Mucosa of stomach (tissue), 1 donor: Measurements from ENCODE around the gene LYSMD3.
"Not testable (repeated sequence)": the region's sequence is repeated elsewhere in the genome, so short reads cannot be mapped to it uniquely, and the experiment has no call there.

Source experiments
- H3K27me3 ChIP-seq: one replicate; pipeline ENCODE4 v1.7.0; 2013; ENCODE audit warnings: mild to moderate bottlenecking, low read length; ENCODE audit not compliant: control insufficient read depth, insufficient read depth
- H3K36me3 ChIP-seq: one replicate; pipeline ENCODE4 v1.7.0; 2013; ENCODE audit warnings: low read length; ENCODE audit not compliant: control insufficient read depth, insufficient read depth
- H3K4me1 ChIP-seq: one replicate; pipeline ENCODE4 v1.7.0; 2013; ENCODE audit warnings: mild to moderate bottlenecking, low read length; ENCODE audit not compliant: control insufficient read depth, insufficient read depth
- H3K4me3 ChIP-seq: one replicate; pipeline ENCODE4 v1.7.0; 2013; ENCODE audit warnings: low read length
- H3K9ac ChIP-seq: one replicate; pipeline ENCODE4 v1.7.0; 2013; ENCODE audit warnings: mild to moderate bottlenecking, low read length, moderate library complexity
- H3K9me3 ChIP-seq: one replicate; pipeline ENCODE4 v1.7.0; 2013; ENCODE audit warnings: mild to moderate bottlenecking, low read length, moderate library complexity; ENCODE audit not compliant: control insufficient read depth
- donor health status: Pancreatic carcinoma.

The LYSMD3 gene

GRCh38 chr5:90529194-90529938, at the start of gene LYSMD3:
LYSMD3 (minus strand) TSS chr5:90529584; CDS start chr5:90525289, 4,295 bp downstream.
- H3K9ac ChIP-seq: peak within 1 kb of the TSS; percentile 92
- H3K4me3 ChIP-seq: peak within 1 kb of the TSS; percentile 93
- H3K4me1 ChIP-seq: peaks cover 18% of the 10 kb centered on the region
- no peaks in the 10 kb centered on the region for H3K9me3 ChIP-seq
- H3K36me3 ChIP-seq: no peaks in the 10 kb centered on the region
- peaks cover 17% of the 10 kb centered on the region for H3K27me3 ChIP-seq

- not testable (repeated sequence) for H3K27me3 ChIP-seq, H3K4me1 ChIP-seq, H3K9ac ChIP-seq, H3K36me3 ChIP-seq, H3K9me3 ChIP-seq, H3K4me3 ChIP-seq
Measured at GRCh38 chr5:90576566-90576965, 47.2 kb upstream of the LYSMD3 start.

DNA sequence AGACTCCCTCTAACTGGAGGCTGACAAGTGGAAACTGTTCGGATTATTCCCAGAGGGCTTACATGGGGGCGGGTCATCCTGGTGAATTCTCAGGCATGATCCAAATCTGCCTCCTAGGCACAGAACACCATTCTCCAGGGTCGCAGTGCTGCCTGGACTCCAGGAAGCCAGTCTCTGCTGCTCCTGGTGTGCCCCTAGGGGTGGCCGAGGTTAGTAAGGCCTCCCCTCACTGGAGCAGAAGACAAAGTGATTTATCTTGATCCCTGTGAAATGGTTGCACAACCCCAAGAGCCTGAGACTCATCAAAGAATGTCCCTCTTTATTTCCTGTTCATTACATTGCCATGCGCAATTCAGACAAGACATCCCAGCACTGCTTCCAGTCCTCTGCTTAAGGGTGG, 46.3 kb upstream of the LYSMD3 start:
- H3K4me3 ChIP-seq: no peak overlapping the region
- no peaks in the 10 kb centered on the region for H3K4me1 ChIP-seq
- no peaks in the 10 kb centered on the region for H3K27me3 ChIP-seq
- H3K9ac ChIP-seq: no peak overlapping the region
- H3K36me3 ChIP-seq: no peaks in the 10 kb centered on the region
- H3K9me3 ChIP-seq: no peaks in the 10 kb centered on the region

DNA sequence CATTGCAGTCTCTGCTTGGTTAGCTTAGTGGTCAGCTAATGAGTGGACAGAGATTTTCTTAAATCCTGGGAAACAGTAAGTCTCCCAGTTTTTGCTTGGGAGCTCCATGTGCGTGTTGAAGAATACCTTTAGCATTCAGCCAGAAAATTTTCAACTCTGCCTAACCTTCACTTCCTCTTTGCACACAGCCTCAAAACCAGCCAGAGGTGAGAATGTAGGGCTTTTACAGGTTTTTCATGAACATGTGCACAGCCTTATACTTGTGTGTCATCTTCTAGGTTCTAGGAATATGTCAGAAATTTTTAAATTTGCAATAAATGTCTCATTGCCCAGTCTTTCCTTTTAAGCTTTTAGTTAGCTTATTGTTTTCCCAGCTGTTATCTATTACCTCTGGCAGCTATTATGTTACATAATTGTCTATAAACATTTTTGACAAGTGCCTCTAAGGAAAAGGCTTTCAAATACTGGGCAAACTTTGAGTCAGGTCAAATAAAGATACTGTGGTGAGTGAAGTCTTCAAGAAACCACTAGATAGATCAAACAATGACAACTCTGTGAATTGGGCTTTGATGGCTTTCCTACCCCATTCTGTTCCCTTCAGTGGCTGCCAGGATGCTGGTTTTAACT, 41.9 kb upstream of the LYSMD3 start:
- Histone ChIP-seq H3K4me1 (no peaks in the 10 kb centered on the region), H3K27me3 (peaks cover 3% of the 10 kb centered on the region), H3K4me3 (no peak overlapping the region), H3K9me3 (no peaks in the 10 kb centered on the region), H3K36me3 (no peaks in the 10 kb centered on the region), H3K9ac (no peak overlapping the region)

DNA sequence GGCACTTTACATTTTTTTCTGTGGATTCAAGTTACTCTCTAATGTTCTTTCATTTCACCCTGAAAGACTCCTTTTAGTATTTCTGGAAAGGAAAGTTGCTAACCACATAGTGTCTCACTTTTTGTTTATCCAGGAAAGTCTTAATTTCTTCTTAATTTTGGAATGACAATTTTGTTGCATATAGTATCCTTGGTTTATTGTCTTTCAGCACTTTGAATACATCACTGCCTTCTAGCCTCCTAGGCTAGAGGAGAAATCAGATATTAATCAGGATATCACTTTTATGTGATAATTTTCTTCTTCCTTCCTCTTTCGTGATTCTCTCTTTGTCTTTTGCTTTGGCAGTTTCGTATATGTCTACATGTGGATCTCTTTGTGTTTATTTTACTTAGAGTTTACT, 40.6 kb upstream of the LYSMD3 start:
- Histone ChIP-seq H3K27me3 (peaks cover 3% of the 10 kb centered on the region), H3K9me3 (no peaks in the 10 kb centered on the region), H3K4me1 (no peaks in the 10 kb centered on the region), H3K36me3 (no peaks in the 10 kb centered on the region), H3K4me3 (no peak overlapping the region), H3K9ac (no peak overlapping the region)

DNA sequence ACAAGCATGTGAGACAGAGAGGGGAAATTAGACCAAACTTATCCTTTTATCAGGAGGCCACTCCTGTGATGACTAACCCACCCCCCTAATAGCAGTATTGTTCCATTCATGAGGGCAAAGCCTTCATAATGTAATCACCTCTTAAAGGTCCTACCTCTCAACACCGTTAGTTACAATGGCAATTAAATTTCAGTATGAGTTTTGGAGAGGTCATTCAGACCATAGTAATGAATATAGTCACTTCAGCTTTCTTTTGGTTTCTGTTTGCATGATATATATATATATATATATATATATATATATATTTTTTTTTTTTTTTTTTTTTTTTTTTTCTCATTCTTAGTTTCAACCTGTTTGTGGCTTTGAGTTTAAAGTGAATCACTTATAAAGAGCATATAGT, 39.7 kb upstream of the LYSMD3 start:
- no peaks in the 10 kb centered on the region for H3K9me3 ChIP-seq
- no peaks in the 10 kb centered on the region for H3K4me1 ChIP-seq
- H3K4me3 ChIP-seq: no peak overlapping the region
- H3K27me3 ChIP-seq: peaks cover 3% of the 10 kb centered on the region
- no peak overlapping the region for H3K9ac ChIP-seq
- no peaks in the 10 kb centered on the region for H3K36me3 ChIP-seq

DNA sequence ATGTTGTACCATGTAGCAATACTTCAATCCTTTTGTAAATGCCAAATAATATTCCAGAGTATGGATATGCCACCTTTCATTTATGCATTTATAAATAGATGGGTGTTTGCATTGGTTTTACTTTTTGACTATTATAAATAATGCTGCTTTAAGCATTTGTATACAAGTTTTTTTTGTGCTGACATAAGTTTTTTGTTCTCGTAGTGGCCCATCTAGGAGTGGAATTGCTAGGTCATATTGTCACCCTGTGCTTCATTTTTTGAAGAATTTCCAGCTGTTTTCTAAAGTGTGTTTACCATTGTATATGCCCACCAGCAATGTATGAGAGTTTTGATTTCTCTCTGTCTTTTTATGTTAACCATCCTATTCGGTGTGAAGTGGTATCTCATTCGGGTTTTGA, 36.1 kb upstream of the LYSMD3 start:
- Histone ChIP-seq H3K4me1 (no peaks in the 10 kb centered on the region), H3K4me3 (no peak overlapping the region), H3K27me3 (peaks cover 18% of the 10 kb centered on the region), H3K9ac (no peak overlapping the region), H3K9me3 (no peaks in the 10 kb centered on the region), H3K36me3 (no peaks in the 10 kb centered on the region)

GRCh38 chr5:90563108-90563507, 33.7 kb upstream of the LYSMD3 start:
- H3K9ac ChIP-seq: no peak overlapping the region
- no peak overlapping the region for H3K4me3 ChIP-seq
- H3K4me1 ChIP-seq: peaks cover 11% of the 10 kb centered on the region
- H3K27me3 ChIP-seq: peaks cover 33% of the 10 kb centered on the region
- H3K36me3 ChIP-seq: no peaks in the 10 kb centered on the region
- H3K9me3 ChIP-seq: no peaks in the 10 kb centered on the region

GRCh38 chr5:90562341-90562740, 33.0 kb upstream of the LYSMD3 start:
- Histone ChIP-seq H3K27me3 (peaks cover 40% of the 10 kb centered on the region), H3K4me1 (peaks cover 11% of the 10 kb centered on the region), H3K9me3 (no peaks in the 10 kb centered on the region), H3K9ac (no peak overlapping the region), H3K36me3 (no peaks in the 10 kb centered on the region), H3K4me3 (no peak overlapping the region)

DNA sequence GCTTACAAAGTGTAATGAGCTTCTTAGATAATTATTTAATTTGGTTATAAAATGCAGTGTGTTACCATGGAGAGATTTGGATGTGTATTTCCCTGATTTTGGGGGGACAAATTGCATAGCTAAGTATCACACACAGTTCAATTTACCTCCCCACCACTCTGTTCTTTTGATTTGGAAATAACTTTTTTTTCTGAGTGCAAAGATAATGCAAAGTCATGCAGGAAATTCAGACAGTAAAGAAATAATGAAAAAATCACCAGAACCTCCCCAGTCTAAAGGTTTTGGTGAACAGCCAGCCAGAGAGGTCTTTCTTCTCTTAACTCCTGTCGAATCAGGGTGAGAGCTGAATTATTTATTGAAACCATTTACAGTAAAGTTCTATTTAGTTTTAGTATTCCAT, 32.4 kb upstream of the LYSMD3 start:
- H3K27me3 ChIP-seq: peaks cover 46% of the 10 kb centered on the region

DNA sequence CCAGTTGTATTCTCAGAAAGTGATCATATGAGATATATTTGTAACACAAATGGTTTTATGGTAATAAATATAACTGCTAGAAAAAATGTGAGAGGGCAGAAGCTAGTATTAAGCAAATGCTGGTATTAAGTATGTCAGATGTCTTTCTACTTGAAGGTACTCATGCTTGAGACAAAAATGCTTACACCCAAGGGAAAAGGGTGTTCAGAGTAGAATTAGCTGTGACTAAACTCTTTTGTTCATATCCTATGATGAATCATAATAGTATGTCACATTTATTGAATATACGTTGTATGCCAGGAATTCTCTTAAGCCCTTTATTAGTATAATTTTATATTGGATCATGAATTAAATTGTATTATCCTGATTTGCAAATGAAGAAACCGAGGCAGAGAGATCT, 31.4 kb upstream of the LYSMD3 start:
- Histone ChIP-seq H3K36me3 (no peaks in the 10 kb centered on the region), H3K9me3 (no peaks in the 10 kb centered on the region), H3K4me1 (peaks cover 11% of the 10 kb centered on the region), H3K9ac (no peak overlapping the region), H3K4me3 (no peak overlapping the region), H3K27me3 (peaks cover 55% of the 10 kb centered on the region)

More for the DNA sequence above, 32.4 kb upstream of the LYSMD3 start:
- no peaks in the 10 kb centered on the region for H3K36me3 ChIP-seq
- no peaks in the 10 kb centered on the region for H3K9me3 ChIP-seq
- H3K4me3 ChIP-seq: no peak overlapping the region
- H3K9ac ChIP-seq: no peak overlapping the region
- peaks cover 11% of the 10 kb centered on the region for H3K4me1 ChIP-seq

DNA sequence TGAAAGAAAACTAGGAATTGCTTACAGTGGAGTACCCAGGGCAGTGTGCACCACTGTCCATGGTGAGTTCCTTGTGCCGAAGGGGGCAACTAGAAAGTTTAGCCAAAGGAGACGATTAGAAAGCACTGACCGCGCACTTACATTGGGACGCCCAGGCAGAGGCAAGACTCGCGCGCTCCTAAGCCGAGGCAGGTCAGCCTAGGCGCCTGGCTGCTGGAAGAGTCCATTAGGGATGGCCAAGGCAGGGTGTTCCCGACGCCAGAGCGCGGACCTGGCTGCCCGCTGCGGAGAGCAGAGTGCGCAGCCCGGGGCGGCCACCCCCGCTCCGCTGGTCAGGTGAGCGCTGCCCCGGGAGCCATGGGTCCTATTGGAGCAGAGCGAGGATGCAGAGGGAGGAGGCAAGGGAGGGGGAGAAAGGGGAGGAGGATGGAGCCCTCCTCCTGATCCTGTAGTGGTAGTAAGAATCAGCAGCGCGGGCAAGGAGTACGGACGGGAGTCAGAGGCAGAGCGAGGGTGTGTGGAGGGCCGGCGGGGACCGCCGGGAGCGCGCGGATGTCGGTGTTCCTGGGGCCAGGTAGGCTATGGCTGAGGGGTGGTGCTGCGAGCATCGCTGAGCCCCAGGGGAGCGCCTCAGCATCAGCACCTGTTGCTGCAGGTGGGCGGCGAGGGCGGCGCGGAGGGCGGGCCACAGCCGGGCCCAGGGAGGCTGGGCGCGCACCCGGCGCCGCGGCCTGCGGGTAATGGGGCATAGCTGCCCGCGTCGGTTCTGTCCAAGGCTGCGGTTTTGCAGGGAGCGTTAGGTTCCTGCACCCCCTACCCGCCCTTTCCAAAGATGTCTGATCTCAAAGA, 29.2 kb upstream of the LYSMD3 start, which contains the start of gene ADGRV1:
ADGRV1 (plus strand) TSS at position 454 of the 849 bp plus-strand sequence; CDS start at position 553, 99 bp downstream.
- Histone ChIP-seq H3K4me3 (no peak within 1 kb of the TSS), H3K36me3 (no peaks in the 10 kb centered on the region), H3K27me3 (peaks cover 74% of the 10 kb centered on the region), H3K4me1 (peaks cover 11% of the 10 kb centered on the region), H3K9me3 (no peaks in the 10 kb centered on the region), H3K9ac (no peak within 1 kb of the TSS)
